ENCODE measurements around the gene FKBP1A.

FKBP1A gene

GRCh38 chr20:1338801-1339200, 54.1 kb downstream of the FKBP1A start:
- Histone ChIP-seq H3K27me3 (ENCODE audit: low read depth, low read length) (no peaks in the 10 kb centered on the region), H3K36me3 (replicated peaks; ENCODE audit: low read depth, low read length) (peaks cover 5% of the 10 kb centered on the region), H3K9ac (ENCODE audit: low read length) (no peak overlapping the region), H3K27ac (ENCODE audit: low read length) (no peak overlapping the region), H2AFZ (ENCODE audit: low read depth, low read length) (no peak overlapping the region), H3K9me3 (ENCODE audit: insufficient read depth, low read length) (no peaks in the 10 kb centered on the region), H3K79me2 (ENCODE audit: low read length) (no peaks in the 10 kb centered on the region), H4K20me1 (ENCODE audit: insufficient read depth, low read length) (peaks cover 21% of the 10 kb centered on the region), H3K4me2 (ENCODE audit: low read length) (no peak overlapping the region), H3K4me1 (ENCODE audit: low read length) (peaks cover 9% of the 10 kb centered on the region), H3K4me3 (ENCODE audit: low read length) (no peak overlapping the region)
- TF ChIP-seq CTCF (IDR thresholded peaks at IDR 0.05; ENCODE audit: low read depth, low read length) (no peak), EZH2phosphoT487 (IDR thresholded peaks at IDR 0.05; ENCODE audit: low read depth) (no peak)

- no peak overlapping the region for H3K9ac ChIP-seq (ENCODE audit: low read length)
- H2AFZ ChIP-seq (ENCODE audit: low read depth, low read length): no peak overlapping the region
- peaks cover 25% of the 10 kb centered on the region for H4K20me1 ChIP-seq (ENCODE audit: insufficient read depth, low read length)
- no peak for TF ChIP-seq CTCF (IDR thresholded peaks at IDR 0.05; ENCODE audit: low read depth, low read length)
- no peak for TF ChIP-seq EZH2phosphoT487 (IDR thresholded peaks at IDR 0.05; ENCODE audit: low read depth)
- H3K9me3 ChIP-seq (ENCODE audit: insufficient read depth, low read length): no peaks in the 10 kb centered on the region
- no peak overlapping the region for H3K4me2 ChIP-seq (ENCODE audit: low read length)
- no peak overlapping the region for H3K4me3 ChIP-seq (ENCODE audit: low read length)
- peaks cover 9% of the 10 kb centered on the region for H3K4me1 ChIP-seq (ENCODE audit: low read length)
- no peak overlapping the region for H3K27ac ChIP-seq (ENCODE audit: low read length)
- H3K36me3 ChIP-seq (replicated peaks; ENCODE audit: low read depth, low read length): peaks cover 10% of the 10 kb centered on the region
- no peaks in the 10 kb centered on the region for H3K27me3 ChIP-seq (ENCODE audit: low read depth, low read length)
- no peaks in the 10 kb centered on the region for H3K79me2 ChIP-seq (ENCODE audit: low read length)
Observed at GRCh38 chr20:1338096-1338495, 54.8 kb downstream of the FKBP1A start.

DNA sequence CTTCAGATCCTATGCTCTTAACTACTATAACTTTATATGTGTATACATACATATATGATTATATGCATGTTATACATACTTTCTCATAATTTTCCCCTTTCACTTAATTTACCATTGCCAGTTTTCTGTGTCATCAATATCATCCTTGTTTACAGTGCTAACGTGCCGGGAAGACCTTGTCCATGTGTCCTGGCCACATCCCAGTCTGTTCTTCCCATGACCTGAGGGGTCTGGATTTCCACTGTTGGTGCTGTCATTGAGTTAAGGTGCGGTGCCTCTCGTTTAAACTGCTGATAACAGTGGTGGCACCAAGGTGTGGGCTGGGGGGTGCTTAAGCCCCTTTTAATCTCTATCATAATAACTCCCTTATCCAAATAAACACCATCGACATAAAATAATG, 55.4 kb downstream of the FKBP1A start:
- Histone ChIP-seq H3K27me3 (ENCODE audit: low read depth, low read length) (no peaks in the 10 kb centered on the region), H4K20me1 (ENCODE audit: insufficient read depth, low read length) (peaks cover 29% of the 10 kb centered on the region), H3K4me2 (ENCODE audit: low read length) (no peak overlapping the region), H3K27ac (ENCODE audit: low read length) (no peak overlapping the region), H3K9me3 (ENCODE audit: insufficient read depth, low read length) (no peaks in the 10 kb centered on the region), H3K9ac (ENCODE audit: low read length) (no peak overlapping the region), H3K4me3 (ENCODE audit: low read length) (no peak overlapping the region), H3K4me1 (ENCODE audit: low read length) (peaks cover 9% of the 10 kb centered on the region), H3K36me3 (replicated peaks; ENCODE audit: low read depth, low read length) (peaks cover 16% of the 10 kb centered on the region), H3K79me2 (ENCODE audit: low read length) (no peaks in the 10 kb centered on the region), H2AFZ (ENCODE audit: low read depth, low read length) (no peak overlapping the region)
- TF ChIP-seq CTCF (IDR thresholded peaks at IDR 0.05; ENCODE audit: low read depth, low read length) (no peak), EZH2phosphoT487 (IDR thresholded peaks at IDR 0.05; ENCODE audit: low read depth) (no peak)

- Histone ChIP-seq H4K20me1 (ENCODE audit: insufficient read depth, low read length) (peaks cover 29% of the 10 kb centered on the region), H3K4me1 (ENCODE audit: low read length) (peaks cover 9% of the 10 kb centered on the region), H3K4me2 (ENCODE audit: low read length) (no peak overlapping the region), H2AFZ (ENCODE audit: low read depth, low read length) (no peak overlapping the region), H3K27ac (ENCODE audit: low read length) (no peak overlapping the region), H3K9ac (ENCODE audit: low read length) (no peak overlapping the region), H3K9me3 (ENCODE audit: insufficient read depth, low read length) (no peaks in the 10 kb centered on the region), H3K36me3 (replicated peaks; ENCODE audit: low read depth, low read length) (peaks cover 17% of the 10 kb centered on the region), H3K27me3 (ENCODE audit: low read depth, low read length) (no peaks in the 10 kb centered on the region), H3K4me3 (ENCODE audit: low read length) (no peak overlapping the region), H3K79me2 (ENCODE audit: low read length) (no peaks in the 10 kb centered on the region)
- TF ChIP-seq EZH2phosphoT487 (IDR thresholded peaks at IDR 0.05; ENCODE audit: low read depth) (no peak), CTCF (IDR thresholded peaks at IDR 0.05; ENCODE audit: low read depth, low read length) (no peak)
Observed at GRCh38 chr20:1336699-1337367, 56.0 kb downstream of the FKBP1A start.

Data from OCI-LY3 (cell line).